22Rv1 (cell line): Measurements from ENCODE around the gene QPCT.
"Not testable (repeated sequence)": the region's sequence is repeated elsewhere in the genome, so short reads cannot be mapped to it uniquely, and the experiment has no call there.

Experiments
- CTCF ChIP-seq: fragments of 450-650 bp; IDR thresholded peaks from 2 replicates; pipeline ENCODE4 v1.5.1; 2017; ENCODE audit warnings: mild to moderate bottlenecking
- ZFX ChIP-seq: fragments of 450-650 bp; IDR thresholded peaks from 2 replicates; pipeline ENCODE4 v1.6.1; 2017; ENCODE audit warnings: antibody characterized with exemption, borderline replicate concordance

- TF ChIP-seq CTCF, ZFX: not testable (repeated sequence)
These were observed 36.4 kb downstream of the QPCT start for GRCh38 chr2:37380787-37381186.
